Measurements from ENCODE around the gene GBP7. TPM values are rescaled to one million over a fixed set of nuclear protein-coding genes. Genes with fewer than 3 reads are reported as not detected.

GBP7 gene
- total and polyA plus RNA-seq, 4 donors: 0.89 to 27.8 (median 16.8) TPM

DNA sequence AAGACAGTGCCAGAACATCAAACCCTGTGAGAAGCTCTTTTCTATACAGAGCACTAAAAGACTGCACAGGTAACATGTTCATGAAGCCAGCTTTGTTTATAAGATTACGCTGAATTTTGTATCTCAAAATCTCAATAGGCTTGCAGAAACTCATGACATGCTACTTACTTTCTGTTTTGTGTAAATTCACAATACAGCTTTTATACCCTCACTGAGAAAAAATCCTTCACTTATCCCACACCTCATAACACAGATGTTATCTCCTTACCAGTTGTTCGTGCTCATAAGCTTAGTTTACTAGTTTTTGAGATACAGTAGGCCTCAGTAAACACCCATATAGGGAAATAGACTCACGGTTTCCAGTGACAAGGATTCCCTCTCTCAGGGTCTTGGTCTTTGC, 25.8 kb downstream of the GBP7 start (continued):
- TF ChIP-seq, protein P1, sequence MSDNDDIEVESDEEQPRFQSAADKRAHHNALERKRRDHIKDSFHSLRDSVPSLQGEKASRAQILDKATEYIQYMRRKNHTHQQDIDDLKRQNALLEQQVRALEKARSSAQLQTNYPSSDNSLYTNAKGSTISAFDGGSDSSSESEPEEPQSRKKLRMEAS (IDR thresholded peaks at IDR 0.05): no peak

DNA sequence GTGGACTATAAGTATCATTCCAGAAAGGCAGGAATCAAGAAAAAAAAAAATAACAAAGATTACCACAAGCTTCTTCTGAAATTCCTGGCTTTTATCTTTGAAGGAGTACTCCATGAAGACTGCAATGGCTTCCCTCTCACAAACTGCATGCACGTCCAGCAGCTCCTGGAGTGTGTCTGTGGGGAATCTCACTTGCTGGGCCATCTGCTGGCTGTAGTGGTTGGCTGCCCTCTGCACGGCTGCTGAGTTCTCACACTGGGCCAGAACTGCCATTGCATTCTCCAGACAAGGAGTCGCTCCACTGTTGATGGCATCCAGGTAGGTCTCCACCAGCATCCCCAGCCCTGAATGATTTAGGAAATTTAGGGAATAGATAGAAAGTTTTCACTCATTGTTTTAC, 26.6 kb downstream of the GBP7 start:
- H3K4me1 ChIP-seq (ENCODE audit: control insufficient read depth in 4 of 4, insufficient read depth in 4 of 4, low read length in 3 of 4): peaks cover 0 to 2% (median 0%) of the 10 kb centered on the region in 4 donors
- WGBS: 77% methylated on average over 3 of the region's 3 CpGs
- H3K4me3 ChIP-seq (ENCODE audit: low read depth in 1 of 3, low read length in 3 of 3): no peak overlapping the region
- no peak for DNase-seq (ENCODE audit: low spot score)
- no peak overlapping the region for H3K27ac ChIP-seq (ENCODE audit: low read depth in 1 of 2, low read length in 2 of 2)
- no peak overlapping the region for H3K9ac ChIP-seq (ENCODE audit: low read depth in 1 of 2, low read length in 2 of 2)
- H3K27me3 ChIP-seq (ENCODE audit: control insufficient read depth in 4 of 4, insufficient read depth in 4 of 4, low read length in 3 of 4): no peaks in the 10 kb centered on the region
- TF ChIP-seq RAD21 (IDR thresholded peaks at IDR 0.05): peak; percentile 51 to 65
- TF ChIP-seq, protein P1 (IDR thresholded peaks at IDR 0.05): no peak
- H3K36me3 ChIP-seq (ENCODE audit: control insufficient read depth in 4 of 4, insufficient read depth in 3 of 4, low read depth in 1 of 4, low read length in 3 of 4): peaks cover 0 to 35% (median 20%) of the 10 kb centered on the region in 4 donors
- H3K9me3 ChIP-seq (ENCODE audit: control insufficient read depth in 4 of 4, low read length in 3 of 4): no peaks in the 10 kb centered on the region

DNA sequence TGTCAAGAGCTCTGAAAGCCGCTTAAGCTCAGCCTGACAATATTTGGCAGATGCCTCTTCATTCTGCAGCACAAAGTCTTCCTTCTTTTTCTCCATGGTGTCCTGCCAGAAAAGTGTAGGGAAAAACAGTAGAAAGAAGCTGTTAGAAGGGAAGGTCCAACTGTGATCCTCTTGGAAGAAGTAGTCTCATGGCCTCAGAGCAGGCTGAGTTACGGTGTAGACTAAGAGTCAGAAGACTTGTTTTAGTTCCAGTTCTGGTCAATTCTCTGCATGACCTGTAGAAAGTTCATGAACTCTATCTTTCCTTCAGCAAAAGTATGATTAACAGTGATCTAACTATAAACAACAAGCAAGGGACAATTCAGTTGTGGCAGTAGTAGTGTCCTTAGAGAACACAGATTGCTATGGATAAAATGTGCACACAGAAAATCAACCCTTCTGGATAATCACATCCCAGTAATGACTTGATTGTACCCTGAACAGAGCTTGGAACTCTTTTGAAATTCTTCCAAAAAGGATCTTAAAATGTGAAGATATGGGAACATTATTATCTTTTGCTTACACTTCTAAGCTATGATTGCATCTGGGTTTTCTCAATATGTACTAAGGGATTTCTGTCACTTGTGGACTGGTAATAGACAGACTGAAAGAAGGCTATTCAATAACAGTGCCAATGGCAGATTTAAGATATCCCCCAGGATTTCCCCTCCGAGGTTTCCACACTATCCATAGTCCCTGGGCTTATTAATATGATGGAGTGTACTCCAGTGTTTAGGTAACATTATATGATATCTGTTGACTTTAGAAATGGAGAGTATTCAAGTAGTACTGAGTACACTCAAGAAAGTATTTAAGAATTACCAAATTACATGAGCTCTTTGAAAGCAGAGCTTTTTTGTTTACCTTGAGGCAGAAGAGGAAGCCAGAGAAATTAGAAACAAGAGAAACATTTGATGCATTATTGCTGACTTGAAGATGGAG, 27.8 kb downstream of the GBP7 start:
- peaks cover 0 to 41% (median 21%) of the 10 kb centered on the region in 4 donors for H3K36me3 ChIP-seq (ENCODE audit: control insufficient read depth in 4 of 4, insufficient read depth in 3 of 4, low read depth in 1 of 4, low read length in 3 of 4)
- peaks cover 0 to 2% (median 0%) of the 10 kb centered on the region in 4 donors for H3K4me1 ChIP-seq (ENCODE audit: control insufficient read depth in 4 of 4, insufficient read depth in 4 of 4, low read length in 3 of 4)
- no peak overlapping the region for H3K9ac ChIP-seq (ENCODE audit: low read depth in 1 of 2, low read length in 2 of 2)
- no peak overlapping the region for H3K27ac ChIP-seq (ENCODE audit: low read depth in 1 of 2, low read length in 2 of 2)
- H3K27me3 ChIP-seq (ENCODE audit: control insufficient read depth in 4 of 4, insufficient read depth in 4 of 4, low read length in 3 of 4): no peaks in the 10 kb centered on the region
- H3K4me3 ChIP-seq (ENCODE audit: low read depth in 1 of 3, low read length in 3 of 3): no peak overlapping the region
- TF ChIP-seq FOXA2 (IDR thresholded peaks at IDR 0.05) (no peak), SP1 (IDR thresholded peaks at IDR 0.05) (no peak), GABPA (IDR thresholded peaks at IDR 0.05 in 1 of 2, conservative IDR thresholded peaks at IDR 0.05 in 1 of 2) (no peak), JUND (IDR thresholded peaks at IDR 0.05) (no peak), FOXA1 (IDR thresholded peaks at IDR 0.05) (no peak), RXRA (IDR thresholded peaks at IDR 0.05) (no peak), YY1 (IDR thresholded peaks at IDR 0.05) (no peak), TAF1 (conservative IDR thresholded peaks at IDR 0.05) (no peak), RAD21 (IDR thresholded peaks at IDR 0.05) (no peak), HNF4G (IDR thresholded peaks at IDR 0.05) (no peak), EGR1 (IDR thresholded peaks at IDR 0.05; ENCODE audit: low read depth in 2 of 2) (no peak)
- TF ChIP-seq, protein P2, sequence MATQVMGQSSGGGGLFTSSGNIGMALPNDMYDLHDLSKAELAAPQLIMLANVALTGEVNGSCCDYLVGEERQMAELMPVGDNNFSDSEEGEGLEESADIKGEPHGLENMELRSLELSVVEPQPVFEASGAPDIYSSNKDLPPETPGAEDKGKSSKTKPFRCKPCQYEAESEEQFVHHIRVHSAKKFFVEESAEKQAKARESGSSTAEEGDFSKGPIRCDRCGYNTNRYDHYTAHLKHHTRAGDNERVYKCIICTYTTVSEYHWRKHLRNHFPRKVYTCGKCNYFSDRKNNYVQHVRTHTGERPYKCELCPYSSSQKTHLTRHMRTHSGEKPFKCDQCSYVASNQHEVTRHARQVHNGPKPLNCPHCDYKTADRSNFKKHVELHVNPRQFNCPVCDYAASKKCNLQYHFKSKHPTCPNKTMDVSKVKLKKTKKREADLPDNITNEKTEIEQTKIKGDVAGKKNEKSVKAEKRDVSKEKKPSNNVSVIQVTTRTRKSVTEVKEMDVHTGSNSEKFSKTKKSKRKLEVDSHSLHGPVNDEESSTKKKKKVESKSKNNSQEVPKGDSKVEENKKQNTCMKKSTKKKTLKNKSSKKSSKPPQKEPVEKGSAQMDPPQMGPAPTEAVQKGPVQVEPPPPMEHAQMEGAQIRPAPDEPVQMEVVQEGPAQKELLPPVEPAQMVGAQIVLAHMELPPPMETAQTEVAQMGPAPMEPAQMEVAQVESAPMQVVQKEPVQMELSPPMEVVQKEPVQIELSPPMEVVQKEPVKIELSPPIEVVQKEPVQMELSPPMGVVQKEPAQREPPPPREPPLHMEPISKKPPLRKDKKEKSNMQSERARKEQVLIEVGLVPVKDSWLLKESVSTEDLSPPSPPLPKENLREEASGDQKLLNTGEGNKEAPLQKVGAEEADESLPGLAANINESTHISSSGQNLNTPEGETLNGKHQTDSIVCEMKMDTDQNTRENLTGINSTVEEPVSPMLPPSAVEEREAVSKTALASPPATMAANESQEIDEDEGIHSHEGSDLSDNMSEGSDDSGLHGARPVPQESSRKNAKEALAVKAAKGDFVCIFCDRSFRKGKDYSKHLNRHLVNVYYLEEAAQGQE (IDR thresholded peaks at IDR 0.05): no peak
- TF ChIP-seq, protein P1 (IDR thresholded peaks at IDR 0.05): no peak
- TF ChIP-seq, protein P3, sequence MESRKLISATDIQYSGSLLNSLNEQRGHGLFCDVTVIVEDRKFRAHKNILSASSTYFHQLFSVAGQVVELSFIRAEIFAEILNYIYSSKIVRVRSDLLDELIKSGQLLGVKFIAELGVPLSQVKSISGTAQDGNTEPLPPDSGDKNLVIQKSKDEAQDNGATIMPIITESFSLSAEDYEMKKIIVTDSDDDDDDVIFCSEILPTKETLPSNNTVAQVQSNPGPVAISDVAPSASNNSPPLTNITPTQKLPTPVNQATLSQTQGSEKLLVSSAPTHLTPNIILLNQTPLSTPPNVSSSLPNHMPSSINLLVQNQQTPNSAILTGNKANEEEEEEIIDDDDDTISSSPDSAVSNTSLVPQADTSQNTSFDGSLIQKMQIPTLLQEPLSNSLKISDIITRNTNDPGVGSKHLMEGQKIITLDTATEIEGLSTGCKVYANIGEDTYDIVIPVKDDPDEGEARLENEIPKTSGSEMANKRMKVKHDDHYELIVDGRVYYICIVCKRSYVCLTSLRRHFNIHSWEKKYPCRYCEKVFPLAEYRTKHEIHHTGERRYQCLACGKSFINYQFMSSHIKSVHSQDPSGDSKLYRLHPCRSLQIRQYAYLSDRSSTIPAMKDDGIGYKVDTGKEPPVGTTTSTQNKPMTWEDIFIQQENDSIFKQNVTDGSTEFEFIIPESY (IDR thresholded peaks at IDR 0.05): no peak
- TF ChIP-seq, protein P4, sequence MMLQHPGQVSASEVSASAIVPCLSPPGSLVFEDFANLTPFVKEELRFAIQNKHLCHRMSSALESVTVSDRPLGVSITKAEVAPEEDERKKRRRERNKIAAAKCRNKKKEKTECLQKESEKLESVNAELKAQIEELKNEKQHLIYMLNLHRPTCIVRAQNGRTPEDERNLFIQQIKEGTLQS (IDR thresholded peaks at IDR 0.05): no peak
- TF ChIP-seq, protein P5, sequence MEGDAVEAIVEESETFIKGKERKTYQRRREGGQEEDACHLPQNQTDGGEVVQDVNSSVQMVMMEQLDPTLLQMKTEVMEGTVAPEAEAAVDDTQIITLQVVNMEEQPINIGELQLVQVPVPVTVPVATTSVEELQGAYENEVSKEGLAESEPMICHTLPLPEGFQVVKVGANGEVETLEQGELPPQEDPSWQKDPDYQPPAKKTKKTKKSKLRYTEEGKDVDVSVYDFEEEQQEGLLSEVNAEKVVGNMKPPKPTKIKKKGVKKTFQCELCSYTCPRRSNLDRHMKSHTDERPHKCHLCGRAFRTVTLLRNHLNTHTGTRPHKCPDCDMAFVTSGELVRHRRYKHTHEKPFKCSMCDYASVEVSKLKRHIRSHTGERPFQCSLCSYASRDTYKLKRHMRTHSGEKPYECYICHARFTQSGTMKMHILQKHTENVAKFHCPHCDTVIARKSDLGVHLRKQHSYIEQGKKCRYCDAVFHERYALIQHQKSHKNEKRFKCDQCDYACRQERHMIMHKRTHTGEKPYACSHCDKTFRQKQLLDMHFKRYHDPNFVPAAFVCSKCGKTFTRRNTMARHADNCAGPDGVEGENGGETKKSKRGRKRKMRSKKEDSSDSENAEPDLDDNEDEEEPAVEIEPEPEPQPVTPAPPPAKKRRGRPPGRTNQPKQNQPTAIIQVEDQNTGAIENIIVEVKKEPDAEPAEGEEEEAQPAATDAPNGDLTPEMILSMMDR (IDR thresholded peaks at IDR 0.05; ENCODE audit: low read depth, low read length, missing input control): no peak
- WGBS: 81% methylated on average over 3 of the region's 3 CpGs
- no peak for DNase-seq (ENCODE audit: low spot score)
- H3K9me3 ChIP-seq (ENCODE audit: control insufficient read depth in 4 of 4, low read length in 3 of 4): no peaks in the 10 kb centered on the region

All from liver (tissue), 9 donors.